Activated T-cell treated with anti-CD3 and anti-CD28 coated beads for 1 hour (primary cell): ENCODE results near the gene RBMS1.

Experiments used
- DNase-seq: peaks from one replicate; pipeline ENCODE4 v3.0.0-alpha.2; 2020; ENCODE audit warnings: low read depth

Gene RBMS1

DNA sequence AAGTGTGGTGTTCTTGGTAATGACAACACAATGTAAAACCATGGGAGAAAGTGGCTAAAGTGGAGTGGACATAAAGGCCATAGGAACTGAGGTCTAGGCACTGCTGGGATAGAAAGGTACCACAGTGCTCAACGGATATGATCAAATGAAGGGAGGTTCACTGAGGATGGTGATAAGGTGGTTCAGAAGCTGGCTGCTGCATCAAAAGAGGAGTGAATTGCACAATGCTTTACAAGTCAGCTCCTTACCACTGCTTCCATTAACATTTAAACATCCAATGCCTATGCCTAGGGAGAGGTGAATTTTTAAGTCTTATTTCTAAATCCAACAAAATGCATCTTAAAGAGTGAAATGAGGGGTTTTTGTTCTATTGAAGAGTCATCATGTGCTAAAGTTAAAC, 193.4 kb downstream of the RBMS1 start:
- no peak for DNase-seq

- DNase-seq: no peak
These were observed 194.1 kb downstream of the RBMS1 start for GRCh38 chr2:160299540-160299939.

DNA sequence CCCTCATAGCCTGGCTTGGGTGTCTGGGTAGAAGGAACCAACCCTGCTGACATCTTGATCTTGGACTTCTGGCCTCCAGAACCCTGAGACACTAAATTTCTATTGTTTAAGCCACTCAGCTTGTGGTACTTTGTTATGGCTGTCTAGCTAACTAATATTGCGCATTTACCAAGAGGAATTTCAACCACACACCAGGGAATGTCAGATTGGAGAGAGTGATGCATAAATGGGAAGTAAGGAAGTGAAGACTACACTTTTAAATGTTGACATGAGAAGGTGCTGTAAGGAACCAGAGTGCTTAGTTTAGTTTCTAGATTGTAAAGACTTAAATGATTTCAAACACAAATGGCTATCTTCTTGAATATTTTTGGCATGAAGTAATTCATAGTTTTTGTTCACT, 194.6 kb downstream of the RBMS1 start:
- DNase-seq: no peak

DNA sequence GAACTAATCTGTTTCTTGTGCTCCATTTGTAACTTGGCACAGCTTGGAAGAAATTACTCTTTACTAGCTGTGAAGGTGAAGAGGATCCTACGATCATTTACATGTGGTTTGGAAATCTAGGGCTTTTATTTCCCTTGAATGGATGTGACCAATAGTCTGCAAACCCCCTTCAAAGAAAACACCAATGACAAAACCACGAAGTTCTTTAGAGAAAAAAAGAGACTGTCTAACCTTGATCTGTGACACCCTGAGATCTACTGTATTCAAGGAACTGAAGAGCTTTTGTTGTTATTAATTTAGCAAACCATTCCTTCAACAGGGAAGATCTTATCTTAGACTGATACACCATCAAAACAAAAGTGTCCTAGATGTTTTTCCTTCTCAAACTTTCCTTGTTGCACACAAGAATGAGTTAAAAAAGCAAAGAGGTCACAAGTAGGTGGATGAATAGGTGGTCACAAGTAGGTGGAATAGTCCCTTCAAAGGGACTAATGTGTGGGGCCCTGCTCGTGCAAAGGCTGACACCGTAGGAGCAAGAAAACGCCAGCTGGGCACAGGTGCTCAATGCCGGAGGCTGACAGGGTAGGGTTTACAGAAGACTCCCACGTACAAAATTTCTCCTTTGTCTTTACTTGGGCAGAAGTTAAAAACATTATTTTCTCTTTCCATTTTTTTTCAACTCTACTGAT, 197.9 kb downstream of the RBMS1 start:
- no peak for DNase-seq

DNA sequence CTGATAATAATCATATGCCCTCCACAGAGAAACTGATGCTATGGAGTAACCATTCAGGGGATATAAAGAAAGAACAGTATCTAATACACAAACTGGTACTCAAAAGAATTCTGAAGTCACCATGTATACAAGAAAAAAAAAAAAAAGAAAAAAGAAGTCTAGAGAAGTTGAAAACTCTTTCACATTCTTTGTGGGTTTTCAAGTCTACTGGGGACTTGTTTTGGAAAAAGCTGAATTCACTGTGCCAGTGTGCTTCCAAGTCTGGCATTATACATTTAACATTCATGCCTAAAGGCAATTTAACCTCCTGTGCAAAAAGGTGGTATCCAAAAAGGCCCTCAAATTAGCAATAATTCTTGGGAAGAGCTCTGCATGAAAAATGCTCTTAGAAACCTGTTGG, 198.7 kb downstream of the RBMS1 start:
- no peak for DNase-seq

DNA sequence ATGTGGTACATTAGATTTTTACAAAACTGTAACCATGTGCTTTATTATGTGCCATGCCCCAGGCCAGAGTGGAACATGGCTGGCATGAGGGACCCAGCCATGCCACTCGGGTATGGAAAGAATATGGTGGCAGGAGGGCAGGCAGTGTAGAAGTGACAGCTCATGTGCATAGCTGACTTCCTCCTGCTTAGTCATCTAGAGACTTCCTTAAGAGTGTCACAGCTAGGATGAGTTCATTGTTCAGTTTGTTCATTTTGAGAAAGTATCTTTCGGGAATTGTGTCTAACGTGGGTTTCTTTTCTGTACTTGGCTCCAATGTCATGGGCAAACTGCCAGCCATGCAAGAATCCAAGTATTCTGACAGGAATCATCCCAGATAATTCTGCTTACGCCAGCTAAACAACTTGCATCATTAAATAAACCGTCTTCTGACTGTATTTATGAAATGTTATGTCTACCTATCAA, 199.2 kb downstream of the RBMS1 start:
- DNase-seq: no peak

GRCh38 chr2:160293391-160294091, 200.1 kb downstream of the RBMS1 start:
- no peak for DNase-seq

DNA sequence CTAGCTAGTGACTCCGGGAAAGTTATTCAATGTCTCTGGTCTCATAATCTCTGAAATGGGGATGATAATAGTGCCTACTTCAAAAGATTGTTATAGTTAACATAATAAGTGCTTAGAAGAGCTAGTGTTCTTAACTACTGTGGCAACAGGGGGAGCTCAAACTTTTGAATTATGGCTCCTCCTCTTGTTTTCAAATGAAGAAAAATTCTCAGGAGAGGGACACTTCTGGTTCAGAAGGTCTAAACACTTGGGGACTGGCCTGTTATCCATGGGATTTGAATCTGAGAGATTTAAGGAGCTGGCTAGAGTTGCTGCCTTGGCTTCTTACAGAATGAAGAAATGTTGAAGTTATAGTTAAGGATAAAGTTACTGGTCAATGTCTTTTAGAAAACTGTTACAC, 201.4 kb downstream of the RBMS1 start:
- DNase-seq: no peak

DNA sequence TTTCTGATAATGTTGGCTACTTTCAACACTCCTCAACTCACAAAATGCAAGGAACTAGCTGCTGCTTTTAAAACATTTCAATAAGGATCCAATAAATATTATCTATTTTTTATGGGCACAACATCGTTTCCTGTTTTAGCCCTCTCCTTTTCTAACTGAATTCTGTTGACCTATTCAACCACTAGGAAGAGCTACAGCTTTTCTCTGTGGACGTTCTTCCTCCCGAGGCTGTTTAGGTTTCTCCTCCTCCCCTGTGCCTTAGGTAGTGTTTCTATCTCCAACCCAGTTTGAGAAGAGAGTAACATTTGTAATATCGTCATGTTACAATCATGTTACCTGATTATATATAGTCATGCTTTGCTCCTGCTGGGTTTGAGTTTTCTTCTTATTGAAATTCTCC, 202.2 kb downstream of the RBMS1 start:
- DNase-seq: no peak

DNA sequence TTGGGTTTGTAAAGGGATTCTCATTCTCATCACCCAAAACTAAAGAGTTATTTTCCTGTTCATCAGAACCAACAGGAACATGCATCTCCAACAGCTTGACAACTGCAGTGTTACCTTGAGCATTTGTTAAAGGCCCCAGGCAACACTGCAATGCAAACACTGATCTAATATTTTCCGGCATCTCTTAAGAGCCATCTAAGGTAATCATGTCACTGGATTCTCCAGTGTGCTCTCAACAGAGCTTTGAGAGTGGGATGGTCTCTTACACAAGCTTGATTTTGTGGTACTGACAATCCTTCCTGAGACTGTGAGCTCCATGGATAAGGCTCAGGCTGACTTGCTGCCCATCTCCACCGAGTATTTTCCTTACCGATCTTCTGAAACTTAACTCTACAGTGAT, 203.0 kb downstream of the RBMS1 start:
- DNase-seq: no peak

DNA sequence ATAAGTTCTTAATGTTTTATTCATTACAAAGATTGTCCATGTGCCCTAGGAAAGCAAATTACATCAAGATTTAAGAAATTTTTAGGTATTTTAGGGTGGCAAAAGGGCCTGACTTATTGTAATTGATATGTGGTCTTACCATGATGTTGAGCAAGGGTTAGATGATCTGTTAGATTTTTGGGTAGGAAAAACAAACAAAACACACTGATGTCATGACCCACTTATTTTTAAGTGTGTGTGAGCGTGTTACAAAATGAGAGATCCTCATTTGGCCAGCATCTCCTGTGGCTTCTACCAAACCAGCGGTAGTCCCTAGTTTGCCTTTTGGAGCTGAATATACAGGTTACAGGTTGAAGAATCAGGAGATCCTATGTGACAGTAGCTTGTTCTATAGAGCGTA, 203.8 kb downstream of the RBMS1 start:
- DNase-seq: no peak

DNA sequence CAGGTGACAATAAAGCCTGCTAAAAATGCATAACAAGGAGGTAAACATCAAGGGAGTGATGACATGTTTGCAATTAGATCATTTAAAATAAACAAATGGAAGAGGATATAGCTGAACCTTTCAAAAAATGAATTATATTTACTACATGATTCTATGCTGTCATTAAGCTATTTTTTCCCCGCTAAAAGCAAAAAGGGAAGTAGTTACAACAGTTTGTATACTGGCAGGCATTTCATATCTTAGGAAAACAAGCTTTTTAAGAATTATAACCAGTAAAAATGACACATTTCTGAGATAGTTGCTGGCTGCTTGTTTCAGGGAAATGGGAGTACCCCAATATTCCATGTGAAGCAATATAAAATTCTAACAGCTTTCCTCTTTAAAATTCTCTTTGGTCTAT, 204.5 kb downstream of the RBMS1 start:
- DNase-seq: no peak

DNA sequence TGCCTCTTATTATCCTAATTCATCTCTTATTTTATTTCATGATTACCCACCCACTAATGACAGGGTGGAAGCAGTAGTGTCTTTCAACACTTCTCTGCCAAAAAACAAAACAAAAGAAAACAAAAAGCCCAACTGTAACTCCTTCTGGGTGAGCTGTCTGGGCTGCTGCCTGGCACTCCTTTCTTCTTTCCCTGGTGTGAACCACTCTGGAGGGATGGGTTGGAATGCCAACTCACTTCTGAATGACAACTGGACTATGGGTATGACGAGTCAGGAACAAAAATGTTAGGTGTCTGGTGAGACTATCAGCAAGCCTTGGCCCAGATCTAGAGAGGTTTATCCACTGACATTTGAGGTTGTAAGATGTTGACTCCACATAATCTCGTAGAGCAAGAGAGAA, 205.3 kb downstream of the RBMS1 start:
- no peak for DNase-seq

GRCh38 chr2:160287476-160287875, 206.1 kb downstream of the RBMS1 start:
- no peak for DNase-seq

DNA sequence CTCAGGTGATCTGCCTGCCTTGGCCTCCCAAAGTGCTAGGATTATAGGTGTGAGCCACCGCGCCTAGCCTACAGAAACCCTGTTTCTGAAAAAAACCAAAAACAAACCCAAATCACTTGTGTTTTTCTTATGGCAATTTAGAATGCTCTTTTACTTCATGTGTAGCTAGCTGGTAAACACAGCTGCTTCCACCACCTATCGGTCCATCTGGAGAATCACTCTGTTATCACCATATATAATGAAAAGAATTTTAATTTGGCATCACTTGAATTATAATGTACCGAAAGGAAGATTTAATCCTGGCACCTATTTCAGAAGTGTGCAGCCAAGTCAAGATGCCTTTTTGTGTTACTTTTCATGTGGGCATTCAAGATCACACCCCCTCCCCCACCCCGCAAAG, 207.1 kb downstream of the RBMS1 start:
- DNase-seq: no peak

DNA sequence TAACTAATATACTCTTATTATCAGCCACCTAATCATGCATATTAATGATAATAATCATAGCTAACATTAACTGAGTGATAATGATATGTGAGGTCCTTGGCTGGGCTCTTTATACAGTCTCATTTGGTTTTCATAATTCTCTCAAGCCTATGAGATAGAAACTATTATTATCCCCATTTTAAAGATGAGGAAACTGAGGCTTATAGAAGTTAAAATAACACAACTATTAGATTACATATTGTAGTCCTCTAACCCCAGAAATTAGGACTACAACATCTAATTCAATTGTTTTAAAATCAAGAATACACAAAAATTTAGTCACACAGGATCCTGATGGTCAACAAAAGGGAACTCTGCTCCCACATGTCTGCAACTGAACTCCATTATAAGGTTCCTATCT, 209.9 kb downstream of the RBMS1 start:
- DNase-seq: no peak

DNA sequence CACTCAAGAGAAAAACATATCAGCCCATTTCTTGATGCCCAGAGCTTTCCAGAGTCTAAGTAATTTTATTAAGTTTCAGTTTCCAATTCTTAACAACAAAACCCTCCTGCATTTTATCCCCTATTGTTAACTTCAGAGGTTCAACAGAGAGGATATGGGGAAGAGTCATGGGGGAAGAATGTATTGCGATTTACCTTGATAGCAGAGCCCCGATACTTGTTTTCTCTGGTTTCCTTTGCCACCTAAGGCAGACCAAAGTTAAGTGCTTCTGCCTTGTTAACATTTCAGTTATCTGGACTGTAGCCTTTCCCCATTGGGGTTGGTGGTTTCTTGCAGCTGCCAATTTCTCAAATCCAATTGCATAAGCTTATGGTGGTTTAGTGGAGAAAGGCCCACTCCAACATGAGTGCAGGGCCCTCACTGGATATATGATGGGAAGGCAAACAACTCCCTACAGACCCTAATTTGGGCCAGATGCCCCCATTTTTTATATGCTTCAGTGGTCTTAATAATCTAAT, 211.5 kb downstream of the RBMS1 start:
- no peak for DNase-seq

GRCh38 chr2:160281213-160281612, 212.4 kb downstream of the RBMS1 start:
- no peak for DNase-seq

DNA sequence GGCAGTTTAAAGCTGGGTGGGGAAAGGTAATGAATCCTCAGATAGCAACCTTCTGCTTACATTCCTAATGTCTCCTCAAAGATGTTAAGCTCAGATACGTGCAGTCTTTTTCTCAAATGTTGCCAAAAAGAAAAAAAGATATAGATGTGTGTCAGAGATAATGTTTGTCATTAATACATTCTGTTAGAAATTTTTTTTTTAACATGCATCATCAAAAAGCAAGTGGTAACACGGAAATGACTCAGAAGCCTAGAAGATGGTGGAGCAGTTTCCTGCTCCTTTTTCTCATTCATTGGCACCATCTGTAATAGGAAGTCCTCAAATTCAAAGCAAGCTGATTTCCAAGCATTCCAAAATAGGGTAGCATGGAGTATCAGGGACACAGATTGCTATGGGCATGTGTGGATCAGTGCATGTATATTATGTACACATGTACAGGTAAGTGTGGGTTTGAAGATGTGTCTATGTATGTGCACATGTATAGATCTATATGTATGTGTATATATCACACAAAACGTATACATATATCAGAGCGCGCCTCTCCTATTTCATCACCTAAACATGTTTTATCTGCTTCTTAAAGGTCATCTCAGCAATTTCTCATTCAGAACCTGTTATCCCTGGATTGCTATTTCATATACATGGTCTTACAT, 213.7 kb downstream of the RBMS1 start:
- no peak for DNase-seq

- DNase-seq: no peak
These were observed 214.8 kb downstream of the RBMS1 start for GRCh38 chr2:160278879-160279177.

DNA sequence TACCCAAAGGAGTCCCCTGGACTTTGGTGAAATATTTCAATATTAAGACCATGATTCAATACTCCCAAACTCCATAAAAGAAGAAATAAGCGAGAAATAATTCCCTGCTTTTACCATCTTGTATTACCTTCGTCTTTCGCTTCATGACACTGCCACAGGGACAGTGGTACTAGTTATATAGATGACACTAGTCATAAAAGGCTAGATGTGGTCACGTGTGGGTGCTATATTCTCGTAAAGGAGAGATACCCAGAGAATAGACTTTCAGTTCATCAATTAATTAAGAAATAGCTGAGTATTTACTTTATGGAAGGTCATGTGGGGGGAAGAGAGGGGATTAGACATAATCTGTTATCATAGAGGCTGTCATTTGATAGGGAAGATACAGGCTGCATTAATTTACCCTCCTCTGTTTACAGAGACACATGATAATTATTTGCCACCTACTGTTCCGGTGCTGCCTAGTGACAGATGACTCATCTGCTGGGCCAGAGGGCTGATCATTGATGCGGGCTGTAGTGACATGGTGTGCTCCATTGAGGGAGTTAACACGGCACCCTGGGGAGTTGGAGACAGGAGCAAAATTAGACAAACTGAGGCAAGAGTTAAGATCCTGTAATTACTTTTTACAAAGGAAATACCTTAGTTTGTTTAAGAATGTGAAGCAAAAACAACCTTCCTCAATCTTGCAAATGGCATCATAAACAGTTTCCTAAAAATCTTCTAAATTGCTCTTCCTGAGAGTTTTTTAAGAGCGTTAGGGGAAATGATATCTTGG, 215.3 kb downstream of the RBMS1 start:
- DNase-seq: no peak

DNA sequence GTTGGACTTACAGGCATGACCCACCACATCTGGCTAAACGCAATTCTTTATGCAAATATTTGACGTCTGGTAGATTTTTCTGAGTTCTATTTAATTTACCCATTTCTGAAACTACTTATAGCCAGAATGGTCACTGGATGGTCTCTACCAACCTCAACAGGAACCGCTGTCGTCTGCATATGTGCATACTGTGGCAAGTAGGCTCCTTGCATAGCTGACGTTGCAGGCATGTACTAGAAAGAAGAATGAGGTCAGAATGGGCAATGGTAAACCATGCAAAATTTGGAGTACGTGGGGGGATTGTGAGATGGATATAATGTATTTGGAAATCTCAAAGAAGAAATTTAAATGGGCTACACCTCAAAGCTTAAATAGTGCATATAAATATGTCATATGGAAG, 216.5 kb downstream of the RBMS1 start:
- DNase-seq: no peak

- no peak for DNase-seq
These were observed 218.0 kb downstream of the RBMS1 start for GRCh38 chr2:160275656-160276055.
